HFF-Myc (cell line): Measurements from ENCODE around the gene TTC16.

Experiments used
- DNase-seq: peaks from one replicate; pipeline ENCODE4 v3.0.0-alpha.2; 2011; ENCODE audit warnings: low read depth; ENCODE audit errors: extremely low read depth
- H3K4me3 ChIP-seq: replicated peaks from 2 replicates; pipeline ENCODE4 v1.5.1; 2011; ENCODE audit warnings: low read depth, mild to moderate bottlenecking, control low read depth, low read length
- CTCF ChIP-seq: IDR thresholded peaks from 2 replicates; pipeline ENCODE4 v1.5.1; 2012; ENCODE audit warnings: mild to moderate bottlenecking, low read depth, low read length, control low read depth; ENCODE audit errors: missing control alignments

TTC16 gene

GRCh38 chr9:127773981-127774380, 58.1 kb downstream of the TTC16 start:
- H3K4me3 ChIP-seq, result no peak overlapping the region
- no peak for TF ChIP-seq CTCF
- no peak for DNase-seq

- no peak overlapping the region for H3K4me3 ChIP-seq
- DNase-seq, result no peak
- no peak for TF ChIP-seq CTCF
These were observed 60.5 kb downstream of the TTC16 start for GRCh38 chr9:127776195-127776923.

- no peak overlapping the region for H3K4me3 ChIP-seq
- no peak for TF ChIP-seq CTCF
These were observed 61.0 kb downstream of the TTC16 start for GRCh38 chr9:127776924-127777289.

GRCh38 chr9:127777368-127777980, 61.6 kb downstream of the TTC16 start:
- no peak for DNase-seq
- no peak overlapping the region for H3K4me3 ChIP-seq
- no peak for TF ChIP-seq CTCF

More at GRCh38 chr9:127776924-127777289, 61.0 kb downstream of the TTC16 start:
- DNase-seq, result no peak

GRCh38 chr9:127778280-127779135, 62.6 kb downstream of the TTC16 start, which contains the start of gene SH2D3C:
TSS of gene SH2D3C (minus strand) at chr9:127778666. CDS start at chr9:127778627, 39 bp downstream.
- DNase-seq, result no peak
- no peak for TF ChIP-seq CTCF
- no peak within 1 kb of the TSS for H3K4me3 ChIP-seq

GRCh38 chr9:127779136-127779981, 63.5 kb downstream of the TTC16 start:
- DNase-seq, result no peak
- no peak overlapping the region for H3K4me3 ChIP-seq
- no peak for TF ChIP-seq CTCF
